Activated naive CD4-positive, alpha-beta T cell treated with anti-CD3 and anti-CD28 coated beads, Interleukin-2, amount 10 ng/mL, durations not matched to agents 7 days and 5 days (primary cell): ENCODE data around the gene LUZP1.

Experiments used
- CTCF ChIA-PET: fragments of 350-600 bp; sonication (Branson Sonifier 250); formaldehyde crosslinking; loops from one replicate; lab custom pipeline; 2021; ENCODE audit warnings: antibody characterized with exemption; lab: Charles Lee
- DNase-seq: peaks from one replicate; pipeline ENCODE4 v3.0.0-alpha.2; 2020
- H3K27ac Mint-ChIP-seq: one replicate; pipeline ENCODE4 v1.8.0; 2021; ENCODE audit warnings: mild to moderate bottlenecking, moderate library complexity, mixed read lengths
- H3K27me3 Mint-ChIP-seq: one replicate; pipeline ENCODE4 v1.8.0; 2021; ENCODE audit warnings: mild to moderate bottlenecking, mixed read lengths
- H3K36me3 Mint-ChIP-seq: one replicate; pipeline ENCODE4 v1.8.0; 2021; ENCODE audit warnings: mixed read lengths
- H3K4me1 Mint-ChIP-seq: one replicate; pipeline ENCODE4 v1.8.0; 2021; ENCODE audit warnings: mixed read lengths
- H3K4me3 Mint-ChIP-seq: one replicate; pipeline ENCODE4 v1.8.0; 2021; ENCODE audit warnings: mild to moderate bottlenecking, moderate library complexity, mixed read lengths
- H3K9me3 Mint-ChIP-seq: one replicate; pipeline ENCODE4 v1.8.0; 2021; ENCODE audit warnings: mixed read lengths

Gene LUZP1

DNA sequence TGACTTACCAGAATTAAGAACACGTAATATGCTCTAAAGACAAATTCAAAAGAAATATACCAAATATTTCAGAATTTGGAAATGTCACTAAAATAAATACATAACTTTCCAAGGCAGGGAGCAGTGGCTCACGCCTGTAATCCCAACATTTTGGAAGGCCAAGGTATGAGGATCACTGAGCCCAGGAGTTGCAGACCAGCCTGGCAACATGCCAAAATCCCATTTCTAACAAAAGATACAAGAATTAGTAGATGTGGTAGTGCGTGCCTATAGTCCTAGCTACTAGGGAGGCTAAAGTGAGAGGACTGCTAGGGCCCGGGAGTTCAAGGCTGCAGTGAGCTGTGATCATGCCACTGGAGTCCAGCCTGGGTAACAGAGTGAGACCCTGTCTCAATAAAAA, 11.7 kb downstream of the LUZP1 start:
- Mint-ChIP-seq H3K4me1 (no peaks in the 10 kb centered on the region), H3K36me3 (peaks cover 1% of the 10 kb centered on the region), H3K27me3 (no peaks in the 10 kb centered on the region), H3K9me3 (no peaks in the 10 kb centered on the region), H3K27ac (no peak overlapping the region), H3K4me3 (no peak overlapping the region)
- CTCF ChIA-PET = no interaction called here
- DNase-seq = no peak

DNA sequence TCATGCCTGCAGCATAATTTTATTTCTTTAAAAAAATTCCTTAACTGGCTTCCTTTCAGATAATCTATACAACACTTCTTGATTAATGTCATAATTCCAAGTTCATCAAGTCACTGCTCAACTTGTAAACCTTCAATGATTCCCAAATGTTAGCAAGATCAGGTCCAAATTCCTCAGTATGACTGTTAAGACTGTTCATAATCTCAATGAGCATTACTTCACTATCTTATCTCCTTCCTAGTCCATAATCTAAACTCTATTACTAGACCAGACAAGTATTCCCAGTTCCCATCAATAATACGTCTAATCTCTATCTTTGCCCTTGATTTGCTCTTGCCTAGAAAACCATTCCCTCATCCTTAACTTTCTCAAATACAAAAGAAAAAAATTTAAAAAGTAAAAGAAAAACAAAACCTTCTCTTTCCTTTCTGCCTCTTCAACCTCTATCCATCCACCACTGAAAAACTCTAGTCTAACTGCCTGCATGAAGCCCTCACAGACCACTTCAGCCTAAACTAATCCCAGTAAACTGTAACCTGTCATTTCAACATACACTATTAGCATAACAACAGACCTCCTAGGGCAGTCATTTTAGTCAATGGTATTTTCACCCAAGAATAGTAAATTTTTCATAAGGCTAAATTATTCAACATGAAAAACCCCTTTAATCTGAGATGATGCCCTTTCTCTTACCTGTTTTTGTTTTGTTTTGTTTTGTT, 15.5 kb downstream of the LUZP1 start:
- H3K27ac Mint-ChIP-seq = no peak overlapping the region
- no peak overlapping the region for H3K4me3 Mint-ChIP-seq
- H3K36me3 Mint-ChIP-seq = no peaks in the 10 kb centered on the region
- CTCF ChIA-PET = no interaction called here
- no peaks in the 10 kb centered on the region for H3K27me3 Mint-ChIP-seq
- no peak for DNase-seq
- peaks cover 10% of the 10 kb centered on the region for H3K4me1 Mint-ChIP-seq
- no peaks in the 10 kb centered on the region for H3K9me3 Mint-ChIP-seq

DNA sequence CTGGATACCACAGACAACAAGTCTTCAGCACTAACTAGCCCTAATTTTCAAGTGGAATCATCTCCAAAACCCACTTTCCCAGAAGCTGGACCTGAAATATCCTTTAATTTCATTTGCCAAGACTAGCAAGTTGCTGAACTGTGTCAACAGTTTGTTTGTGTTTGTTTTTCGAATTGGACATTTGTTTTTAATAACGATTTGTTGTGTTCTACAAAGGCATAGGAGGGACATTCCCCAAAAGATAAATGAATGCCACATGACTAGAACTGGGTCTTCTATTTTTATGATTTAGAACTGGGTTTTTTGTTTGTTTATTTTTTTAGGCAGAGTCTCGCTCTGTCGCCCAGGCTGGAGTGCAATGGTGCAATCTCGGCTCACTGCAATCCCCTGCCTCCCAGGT, 17.9 kb downstream of the LUZP1 start:
- H3K4me3 Mint-ChIP-seq = no peak overlapping the region
- no peak overlapping the region for H3K27ac Mint-ChIP-seq
- no peaks in the 10 kb centered on the region for H3K9me3 Mint-ChIP-seq
- H3K36me3 Mint-ChIP-seq = no peaks in the 10 kb centered on the region
- H3K4me1 Mint-ChIP-seq = peaks cover 15% of the 10 kb centered on the region
- H3K27me3 Mint-ChIP-seq = no peaks in the 10 kb centered on the region
- DNase-seq = no peak
- CTCF ChIA-PET = interaction anchor here (1.2 kb wide), 1 partner anchor 34 kb away, joined by 3 read pairs; no protein-coding TSS in a partner anchor

DNA sequence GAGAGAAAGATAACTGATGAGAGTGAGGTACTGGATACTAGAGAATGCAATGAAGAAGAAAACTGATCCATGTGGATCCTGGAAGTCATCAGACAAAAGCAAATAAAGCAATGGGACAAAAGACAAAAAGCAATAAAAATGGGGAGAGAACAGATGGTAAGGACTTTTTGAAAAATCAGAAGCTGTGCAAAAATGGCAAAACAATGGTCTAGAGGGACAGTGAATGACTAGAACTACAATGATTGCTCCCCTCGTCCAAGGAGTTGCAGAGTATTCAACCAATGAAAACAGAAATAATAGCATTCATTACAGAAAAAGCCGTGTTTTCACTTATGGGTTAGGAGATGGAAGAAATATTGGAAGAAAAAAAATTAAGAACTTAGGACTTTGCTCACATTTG, 18.5 kb downstream of the LUZP1 start:
- peaks cover 15% of the 10 kb centered on the region for H3K4me1 Mint-ChIP-seq
- DNase-seq = no peak
- no peaks in the 10 kb centered on the region for H3K27me3 Mint-ChIP-seq
- H3K27ac Mint-ChIP-seq = no peak overlapping the region
- H3K4me3 Mint-ChIP-seq = no peak overlapping the region
- H3K36me3 Mint-ChIP-seq = no peaks in the 10 kb centered on the region
- H3K9me3 Mint-ChIP-seq = no peaks in the 10 kb centered on the region
- CTCF ChIA-PET = interaction anchor here (1.2 kb wide), 1 partner anchor 34 kb away, joined by 3 read pairs; no protein-coding TSS in a partner anchor

DNA sequence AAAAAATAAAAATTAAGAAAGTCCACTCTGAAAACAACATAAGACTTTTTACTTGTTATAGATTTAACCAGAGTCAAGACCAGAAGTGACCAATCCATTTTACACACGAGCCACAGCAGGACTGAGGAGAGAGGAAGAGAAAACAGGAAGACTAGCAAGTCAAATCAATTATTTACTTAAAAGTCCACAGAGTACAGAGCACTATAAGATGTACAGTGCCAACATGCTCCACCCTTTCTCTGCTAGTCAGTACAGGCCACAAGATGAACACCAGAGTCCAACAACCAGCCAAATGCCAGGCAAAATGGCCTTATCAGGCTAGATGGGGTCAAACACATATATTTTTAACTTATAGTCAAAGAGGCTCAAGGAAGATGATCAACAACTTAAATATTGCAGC, 19.5 kb downstream of the LUZP1 start:
- H3K4me1 Mint-ChIP-seq = peaks cover 15% of the 10 kb centered on the region
- no peak for DNase-seq
- no peak overlapping the region for H3K4me3 Mint-ChIP-seq
- CTCF ChIA-PET = no interaction called here
- H3K27ac Mint-ChIP-seq = no peak overlapping the region
- H3K36me3 Mint-ChIP-seq = no peaks in the 10 kb centered on the region
- no peaks in the 10 kb centered on the region for H3K9me3 Mint-ChIP-seq
- H3K27me3 Mint-ChIP-seq = no peaks in the 10 kb centered on the region

DNA sequence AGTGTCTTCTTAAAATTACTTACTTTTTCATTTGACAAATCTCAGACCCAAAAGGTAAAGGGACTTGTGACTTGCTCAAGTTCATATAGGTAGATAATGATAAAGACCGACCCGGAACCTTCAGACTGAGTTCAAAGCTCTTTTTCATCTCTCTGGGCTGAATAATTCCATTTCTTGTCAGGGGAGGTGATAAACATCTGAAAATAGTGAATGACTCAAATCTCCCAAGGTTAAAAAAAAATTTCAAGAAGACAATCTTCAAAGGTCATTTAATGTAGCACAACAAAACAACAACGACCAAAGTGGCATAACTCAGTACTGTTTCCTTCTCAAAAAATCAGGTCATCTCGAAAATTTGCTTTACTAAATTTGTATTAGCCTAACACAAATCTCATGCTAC, 20.6 kb downstream of the LUZP1 start:
- Mint-ChIP-seq H3K36me3 (no peaks in the 10 kb centered on the region), H3K9me3 (no peaks in the 10 kb centered on the region), H3K27ac (peak overlapping the region; percentile 16), H3K4me1 (peaks cover 15% of the 10 kb centered on the region), H3K27me3 (no peaks in the 10 kb centered on the region), H3K4me3 (no peak overlapping the region)
- no peak for DNase-seq
- CTCF ChIA-PET = interaction anchor here (1.0 to 1.8 kb wide), 3 partner anchors 36 to 49 kb away, joined by 3 to 9 read pairs (median 5); no protein-coding TSS in a partner anchor

DNA sequence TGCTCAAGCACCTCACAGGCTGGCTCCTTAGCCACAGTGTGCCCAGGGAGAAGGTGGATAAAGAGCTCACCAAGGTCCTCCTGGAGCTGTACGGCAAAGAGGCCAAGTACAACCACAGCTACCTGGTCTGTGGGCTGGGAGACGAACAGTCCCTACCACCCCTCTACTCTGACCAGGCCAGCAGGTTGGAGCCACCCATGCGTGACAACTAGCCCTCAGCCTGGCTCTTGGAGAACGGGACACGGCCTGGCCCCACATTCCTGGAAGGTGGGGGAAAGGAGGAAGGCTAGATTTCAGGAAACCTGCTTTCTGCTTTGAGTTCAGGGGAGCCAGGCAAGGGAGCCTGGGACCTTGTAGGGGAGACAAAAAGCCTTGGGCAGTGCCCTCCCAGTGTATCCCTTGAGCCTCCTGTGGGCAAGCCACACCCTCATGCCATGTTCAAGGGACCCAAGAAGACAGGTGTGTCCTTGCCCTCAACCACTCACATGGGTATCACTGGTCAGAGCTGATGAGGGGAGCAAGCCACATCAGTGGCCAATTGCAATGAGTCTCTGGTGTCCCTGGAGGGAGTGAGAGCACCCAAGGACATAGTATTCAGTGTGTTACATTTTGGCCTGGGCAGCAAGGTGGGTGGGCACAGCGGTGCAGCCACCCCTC, 27.6 kb downstream of the LUZP1 start:
- CTCF ChIA-PET = interaction anchor here (1.7 kb wide), 1 partner anchor 44 kb away, joined by 7 read pairs; no protein-coding TSS in a partner anchor
- no peaks in the 10 kb centered on the region for H3K4me1 Mint-ChIP-seq
- no peak overlapping the region for H3K4me3 Mint-ChIP-seq
- H3K9me3 Mint-ChIP-seq = no peaks in the 10 kb centered on the region
- no peak for DNase-seq
- H3K36me3 Mint-ChIP-seq = no peaks in the 10 kb centered on the region
- no peaks in the 10 kb centered on the region for H3K27me3 Mint-ChIP-seq
- H3K27ac Mint-ChIP-seq = no peak overlapping the region

DNA sequence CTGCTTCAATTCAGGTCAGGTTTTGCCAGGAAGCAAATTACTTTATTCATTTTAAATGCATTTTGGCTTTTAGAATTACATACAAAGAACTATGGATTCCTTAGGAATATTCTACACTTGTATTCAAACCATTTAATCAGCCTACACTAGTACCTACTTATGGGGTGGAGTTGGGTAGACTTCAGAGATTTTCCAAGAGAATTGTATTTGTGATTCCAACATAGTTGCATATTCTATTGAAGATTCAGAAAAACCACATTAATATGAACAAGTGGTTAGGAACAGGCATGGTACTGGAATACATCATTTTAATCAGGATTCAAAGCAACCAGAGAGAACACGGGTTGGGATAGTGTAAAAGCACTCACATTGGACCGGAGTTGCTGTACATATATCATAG, 33.4 kb downstream of the LUZP1 start:
- Mint-ChIP-seq H3K9me3 (no peaks in the 10 kb centered on the region), H3K4me1 (no peaks in the 10 kb centered on the region), H3K36me3 (peaks cover 1% of the 10 kb centered on the region), H3K27me3 (no peaks in the 10 kb centered on the region), H3K27ac (no peak overlapping the region), H3K4me3 (no peak overlapping the region)
- no peak for DNase-seq
- CTCF ChIA-PET = interaction anchor here (1.0 kb wide), 2 partner anchors 8 to 268 kb away, joined by 3 to 4 read pairs; no protein-coding TSS in a partner anchor

DNA sequence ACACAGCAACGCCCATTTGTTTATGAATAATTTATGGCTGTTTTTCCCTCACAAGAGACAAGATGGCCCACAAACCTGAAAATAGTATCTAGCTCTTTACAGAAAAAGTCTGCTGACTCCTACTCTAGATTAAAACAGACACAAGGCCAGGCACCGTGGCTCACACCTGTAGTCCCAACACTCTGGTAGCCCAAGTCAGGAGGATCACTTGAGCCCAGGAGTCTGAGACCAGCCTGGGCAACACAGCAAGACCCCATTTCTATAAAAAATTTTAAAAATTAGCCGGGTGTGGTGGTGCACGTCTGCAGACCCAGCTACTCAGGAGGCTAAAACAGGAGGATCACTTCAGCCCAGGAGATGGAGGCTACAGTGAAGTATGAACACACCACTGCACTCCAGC, 34.6 kb downstream of the LUZP1 start:
- H3K4me3 Mint-ChIP-seq = no peak overlapping the region
- CTCF ChIA-PET = no interaction called here
- H3K27me3 Mint-ChIP-seq = no peaks in the 10 kb centered on the region
- no peak overlapping the region for H3K27ac Mint-ChIP-seq
- DNase-seq = no peak
- no peaks in the 10 kb centered on the region for H3K4me1 Mint-ChIP-seq
- H3K36me3 Mint-ChIP-seq = peaks cover 1% of the 10 kb centered on the region
- no peaks in the 10 kb centered on the region for H3K9me3 Mint-ChIP-seq

DNA sequence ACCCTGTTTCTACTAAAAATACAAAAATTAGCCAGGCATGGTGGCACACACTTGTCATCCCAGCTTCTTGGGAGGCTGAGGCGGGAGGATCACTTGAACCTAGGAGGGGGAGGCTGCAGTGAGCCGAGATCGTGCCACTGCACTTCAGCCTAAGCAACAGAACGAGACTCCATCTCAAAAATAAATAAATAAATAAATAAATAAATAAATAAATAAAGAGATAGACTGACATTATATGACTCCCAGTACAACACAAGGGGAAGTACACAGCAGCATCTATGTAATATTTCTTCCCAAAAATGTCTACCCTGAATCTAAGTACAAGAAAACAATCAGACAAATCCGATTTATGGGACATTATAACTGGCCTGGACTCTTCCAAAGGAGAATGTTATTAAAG, 35.1 kb downstream of the LUZP1 start:
- no peaks in the 10 kb centered on the region for H3K27me3 Mint-ChIP-seq
- H3K27ac Mint-ChIP-seq = no peak overlapping the region
- H3K36me3 Mint-ChIP-seq = peaks cover 1% of the 10 kb centered on the region
- CTCF ChIA-PET = no interaction called here
- no peaks in the 10 kb centered on the region for H3K9me3 Mint-ChIP-seq
- DNase-seq = no peak
- H3K4me1 Mint-ChIP-seq = no peaks in the 10 kb centered on the region
- no peak overlapping the region for H3K4me3 Mint-ChIP-seq

DNA sequence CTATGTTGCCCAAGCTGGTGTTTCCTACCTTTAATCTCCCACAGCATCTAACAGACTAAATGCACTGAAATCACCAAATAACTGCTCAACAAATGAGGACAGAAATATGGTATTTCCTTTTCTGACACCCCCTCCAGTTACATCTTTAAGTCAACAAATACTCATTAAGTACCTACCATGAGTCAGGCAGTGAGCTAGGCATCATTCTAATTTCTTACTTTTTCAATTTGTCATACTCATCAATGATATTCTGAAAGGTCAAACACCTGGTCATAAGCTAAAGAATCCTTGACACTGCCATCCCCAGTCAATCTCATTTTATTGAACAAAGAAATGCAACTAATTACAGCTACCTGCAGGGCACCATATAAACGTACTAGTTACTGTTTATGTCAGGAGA, 36.6 kb downstream of the LUZP1 start:
- Mint-ChIP-seq H3K4me3 (no peak overlapping the region), H3K27ac (no peak overlapping the region), H3K9me3 (no peaks in the 10 kb centered on the region), H3K36me3 (peaks cover 1% of the 10 kb centered on the region), H3K27me3 (no peaks in the 10 kb centered on the region), H3K4me1 (no peaks in the 10 kb centered on the region)
- CTCF ChIA-PET = interaction anchor here (0.6 kb wide), 1 partner anchor 1270 kb away, joined by 3 read pairs; no protein-coding TSS in a partner anchor
- no peak for DNase-seq

DNA sequence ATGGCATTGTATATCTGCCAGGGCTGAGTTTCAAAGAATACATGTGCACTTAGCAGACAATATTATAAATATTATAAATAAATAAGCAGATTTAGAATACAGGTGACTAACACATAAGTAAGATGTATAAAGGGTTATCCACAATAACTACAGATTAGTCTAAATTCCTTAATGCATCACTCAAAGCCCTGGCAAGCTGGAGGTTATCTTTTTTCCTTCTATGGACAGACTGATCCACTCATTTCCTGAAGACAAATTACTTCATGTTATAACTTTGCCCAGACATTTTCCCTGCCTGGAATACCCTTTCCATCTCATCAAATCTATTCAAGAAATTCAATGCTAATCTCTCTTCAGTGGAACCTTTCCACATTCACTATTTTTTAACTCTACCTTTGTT, 38.8 kb downstream of the LUZP1 start:
- Mint-ChIP-seq H3K36me3 (peaks cover 1% of the 10 kb centered on the region), H3K4me3 (no peak overlapping the region), H3K4me1 (peaks cover 11% of the 10 kb centered on the region), H3K27ac (no peak overlapping the region), H3K9me3 (no peaks in the 10 kb centered on the region), H3K27me3 (no peaks in the 10 kb centered on the region)
- DNase-seq = no peak
- CTCF ChIA-PET = no interaction called here

DNA sequence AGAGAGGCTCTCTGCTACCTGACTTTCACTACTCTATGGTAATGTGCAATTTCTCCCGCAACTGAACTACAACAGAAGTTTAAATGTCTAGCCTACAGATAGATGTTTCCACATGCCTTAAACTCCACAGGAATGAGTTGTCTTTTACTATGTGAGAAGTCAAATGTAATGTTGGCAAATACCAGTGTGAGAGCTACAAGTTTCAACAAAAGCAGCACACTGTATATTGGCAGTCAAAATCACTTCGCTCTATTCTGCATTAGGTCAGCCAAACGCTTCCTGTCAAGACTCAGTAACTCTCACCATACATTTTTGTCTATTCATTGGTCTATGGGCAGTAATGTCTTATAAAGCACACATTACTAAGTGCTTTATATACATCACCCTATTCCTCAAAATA, 41.9 kb downstream of the LUZP1 start:
- DNase-seq = no peak

DNA sequence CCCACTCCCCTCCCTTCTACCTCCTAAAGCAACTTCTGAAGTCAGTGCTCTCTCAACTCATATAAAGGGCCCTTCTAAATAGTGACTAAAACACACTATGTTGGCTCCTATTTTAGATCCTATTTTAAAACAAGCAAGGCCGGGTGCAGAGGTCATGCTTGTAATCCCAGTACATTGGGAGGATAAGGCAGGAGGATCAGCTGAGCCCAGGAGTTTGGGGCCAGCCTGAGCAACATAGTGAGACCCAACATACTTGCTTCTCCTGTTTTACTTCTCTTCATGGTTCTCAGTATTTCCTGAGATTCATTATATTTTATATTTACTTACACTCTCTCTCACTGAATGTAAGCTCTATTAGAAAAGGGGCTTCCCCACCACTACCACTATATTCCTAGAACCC, 42.5 kb downstream of the LUZP1 start:
- Mint-ChIP-seq H3K27me3 (no peaks in the 10 kb centered on the region), H3K36me3 (peaks cover 1% of the 10 kb centered on the region), H3K9me3 (no peaks in the 10 kb centered on the region), H3K4me3 (no peak overlapping the region), H3K27ac (no peak overlapping the region), H3K4me1 (peaks cover 25% of the 10 kb centered on the region)
- no peak for DNase-seq
- CTCF ChIA-PET = interaction anchor here (0.6 to 1.3 kb wide), 2 partner anchors 10 to 508 kb away, joined by 3 read pairs; no protein-coding TSS in a partner anchor

More for the DNA sequence above, 41.9 kb downstream of the LUZP1 start:
- CTCF ChIA-PET = interaction anchor here (0.6 to 1.3 kb wide), 2 partner anchors 9 to 508 kb away, joined by 3 read pairs; no protein-coding TSS in a partner anchor
- H3K4me3 Mint-ChIP-seq = no peak overlapping the region
- no peaks in the 10 kb centered on the region for H3K9me3 Mint-ChIP-seq
- H3K27ac Mint-ChIP-seq = no peak overlapping the region
- H3K27me3 Mint-ChIP-seq = no peaks in the 10 kb centered on the region
- peaks cover 25% of the 10 kb centered on the region for H3K4me1 Mint-ChIP-seq
- H3K36me3 Mint-ChIP-seq = peaks cover 1% of the 10 kb centered on the region
